HG03378 (cell line): ENCODE measurements around the gene TACC2.

Experiments used
- ATAC-seq: cut with Tn5 transposase; IDR thresholded peaks from one replicate; pipeline ENCODE4 v1.9.1; 2021; ENCODE audit warnings: mild to moderate bottlenecking, moderate library complexity; ENCODE audit not compliant: unreplicated experiment

Gene TACC2

GRCh38 chr10:122029499-122030199, 40.7 kb downstream of the TACC2 start:
- ATAC-seq, result no peak

- no peak for ATAC-seq
These were observed 41.2 kb downstream of the TACC2 start for GRCh38 chr10:122030200-122030552.

DNA sequence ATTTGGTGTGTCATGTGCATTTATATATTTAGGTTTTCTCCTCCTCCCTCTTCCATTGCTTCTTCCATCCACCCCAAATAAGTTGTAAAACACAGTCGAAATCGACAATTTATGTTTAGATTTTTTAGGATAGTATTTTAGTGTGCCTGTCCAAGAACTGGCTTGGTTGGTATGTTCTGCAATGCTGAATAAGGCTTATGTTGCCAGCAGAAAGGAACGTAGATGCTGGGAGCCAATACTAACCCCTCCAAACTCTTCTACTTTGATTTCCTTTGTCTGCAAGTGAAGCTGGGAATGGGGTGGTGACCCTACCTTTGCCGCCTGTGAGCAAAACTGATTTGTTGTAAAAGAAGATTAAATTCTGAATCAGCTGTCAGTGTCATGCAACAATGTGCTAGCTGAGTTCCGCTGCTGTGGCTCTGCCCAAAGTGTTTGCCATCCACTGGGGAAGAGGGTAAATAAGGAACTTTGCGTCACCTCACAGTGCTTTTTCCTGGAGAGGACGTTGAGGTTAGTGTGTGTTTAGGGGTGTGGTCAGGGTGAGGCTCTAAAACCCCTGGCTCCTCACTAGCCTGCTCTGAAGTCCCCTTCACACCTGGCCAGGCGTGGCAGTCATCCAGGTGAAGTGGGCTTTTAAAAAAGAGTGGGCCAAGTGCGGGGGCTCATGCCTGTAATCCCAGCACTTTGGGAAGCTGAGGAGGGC, 44.4 kb downstream of the TACC2 start:
- no peak for ATAC-seq

GRCh38 chr10:122034149-122034756, 45.3 kb downstream of the TACC2 start:
- ATAC-seq, result no peak

DNA sequence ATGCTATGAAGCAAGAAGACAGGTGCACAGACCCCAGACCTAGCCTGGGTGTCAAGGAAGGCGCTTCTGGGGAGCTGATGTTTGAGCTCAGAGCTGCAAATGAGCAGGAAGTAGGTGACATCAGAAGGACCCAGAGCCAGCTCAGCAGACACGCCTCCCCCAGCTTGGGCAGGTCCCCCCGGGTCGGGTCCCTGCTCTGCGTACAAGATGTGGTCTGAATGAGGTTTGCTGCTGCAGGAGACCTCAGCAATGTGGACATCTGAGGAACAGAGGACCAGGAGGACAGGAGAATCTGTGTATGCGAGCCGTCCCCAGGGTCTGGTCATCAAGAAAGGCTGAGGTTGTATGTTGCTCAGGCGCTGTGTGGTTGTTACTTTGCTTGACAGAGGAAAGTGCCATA, 51.8 kb downstream of the TACC2 start:
- no peak for ATAC-seq

GRCh38 chr10:122042836-122043235, 53.9 kb downstream of the TACC2 start:
- no peak for ATAC-seq

DNA sequence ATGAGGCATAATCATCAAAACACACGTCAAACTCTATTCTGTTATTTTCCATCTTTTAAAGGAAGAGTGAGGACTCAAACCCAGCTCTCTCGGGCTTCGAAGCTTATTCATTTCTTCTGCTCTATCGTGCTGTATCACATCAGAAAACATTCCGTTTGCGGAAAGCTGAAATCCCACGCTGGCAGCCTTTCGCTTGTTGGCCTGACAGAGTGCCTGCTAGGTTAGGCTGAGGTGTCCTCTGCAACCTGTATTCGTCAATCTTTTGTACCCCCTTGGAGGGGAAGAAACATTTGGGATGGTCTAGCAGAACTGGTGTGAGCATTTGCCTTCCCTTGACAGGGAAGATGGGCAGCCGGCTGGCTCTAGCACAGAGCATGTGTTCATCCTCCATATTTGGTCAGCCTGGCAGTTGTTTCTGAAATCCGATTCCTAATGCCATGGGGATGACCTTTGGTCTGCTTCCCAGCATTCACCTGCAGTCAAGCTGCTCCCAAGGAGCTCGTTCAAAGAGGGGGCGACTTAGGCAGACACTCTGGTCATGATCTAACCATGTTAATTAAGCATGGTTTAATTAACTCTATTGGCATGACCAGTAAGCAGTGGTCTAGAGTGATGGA, 55.2 kb downstream of the TACC2 start:
- no peak for ATAC-seq

DNA sequence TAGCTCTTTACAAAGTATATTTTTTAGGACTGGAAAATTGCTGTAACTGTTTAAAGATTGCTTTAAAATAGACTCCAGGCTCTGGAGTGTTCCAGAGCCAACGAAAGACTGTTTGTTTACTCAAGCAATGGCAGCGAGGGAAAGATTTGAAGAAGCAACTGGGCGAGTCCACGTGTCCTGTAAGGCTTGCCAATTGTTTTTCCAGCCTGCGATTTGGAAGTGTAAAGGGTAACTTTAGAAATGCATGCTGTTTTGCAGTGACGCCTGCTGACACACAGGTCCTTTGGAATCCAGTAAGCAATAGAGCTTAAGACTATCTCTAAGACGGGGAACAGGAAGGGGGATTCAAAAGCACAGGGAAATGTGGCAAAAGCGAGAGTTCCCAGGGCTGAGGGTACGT, 55.8 kb downstream of the TACC2 start:
- ATAC-seq, result no peak

- ATAC-seq, result no peak
These were observed 56.2 kb downstream of the TACC2 start for GRCh38 chr10:122045212-122045611.

GRCh38 chr10:122047560-122047959, 58.6 kb downstream of the TACC2 start:
- no peak for ATAC-seq

GRCh38 chr10:122049076-122049475, 60.1 kb downstream of the TACC2 start:
- ATAC-seq, result no peak

- no peak for ATAC-seq
These were observed 61.3 kb downstream of the TACC2 start for GRCh38 chr10:122050311-122050710.

- ATAC-seq, result no peak
These were observed 61.8 kb downstream of the TACC2 start for GRCh38 chr10:122050811-122051210.

- no peak for ATAC-seq
These were observed 62.8 kb downstream of the TACC2 start for GRCh38 chr10:122051609-122052385.

DNA sequence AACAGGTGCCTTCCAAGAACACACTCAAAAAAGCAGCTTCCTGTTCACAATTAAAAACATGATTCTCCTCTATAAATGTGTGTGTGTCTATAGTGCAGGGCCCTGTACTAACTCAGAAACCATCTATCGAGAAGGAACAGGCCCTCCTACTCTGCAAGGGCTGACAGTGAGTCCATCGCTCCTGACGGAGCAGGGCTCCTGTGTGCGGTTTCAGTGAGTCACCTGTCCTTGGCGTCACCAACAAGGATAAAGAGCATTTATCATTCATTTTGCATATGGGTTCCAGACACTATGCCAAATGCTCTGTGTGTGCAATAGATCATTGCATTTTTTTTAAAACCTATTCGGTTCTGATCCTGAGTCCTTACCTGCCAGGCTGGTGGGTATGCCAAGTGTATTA, 63.7 kb downstream of the TACC2 start:
- ATAC-seq, result no peak

DNA sequence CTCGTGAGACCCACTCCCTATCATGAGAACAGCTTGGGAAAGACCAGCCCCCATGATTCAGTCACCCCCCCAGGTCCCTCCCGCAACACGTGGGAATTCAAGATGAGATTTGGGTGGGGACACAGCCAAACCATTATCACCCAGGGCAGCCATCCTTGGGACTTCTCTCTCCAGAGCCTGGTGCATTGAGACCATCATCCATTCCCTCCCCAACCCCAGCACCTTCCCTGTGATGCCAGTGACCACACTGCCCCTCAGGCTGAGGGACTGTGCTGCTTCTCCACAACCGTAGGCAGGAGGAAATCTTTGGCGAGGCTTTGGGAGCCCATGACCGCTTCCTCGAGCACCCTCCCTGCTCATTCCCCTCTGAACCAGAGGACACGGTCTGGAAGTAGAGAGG, 64.4 kb downstream of the TACC2 start:
- no peak for ATAC-seq

DNA sequence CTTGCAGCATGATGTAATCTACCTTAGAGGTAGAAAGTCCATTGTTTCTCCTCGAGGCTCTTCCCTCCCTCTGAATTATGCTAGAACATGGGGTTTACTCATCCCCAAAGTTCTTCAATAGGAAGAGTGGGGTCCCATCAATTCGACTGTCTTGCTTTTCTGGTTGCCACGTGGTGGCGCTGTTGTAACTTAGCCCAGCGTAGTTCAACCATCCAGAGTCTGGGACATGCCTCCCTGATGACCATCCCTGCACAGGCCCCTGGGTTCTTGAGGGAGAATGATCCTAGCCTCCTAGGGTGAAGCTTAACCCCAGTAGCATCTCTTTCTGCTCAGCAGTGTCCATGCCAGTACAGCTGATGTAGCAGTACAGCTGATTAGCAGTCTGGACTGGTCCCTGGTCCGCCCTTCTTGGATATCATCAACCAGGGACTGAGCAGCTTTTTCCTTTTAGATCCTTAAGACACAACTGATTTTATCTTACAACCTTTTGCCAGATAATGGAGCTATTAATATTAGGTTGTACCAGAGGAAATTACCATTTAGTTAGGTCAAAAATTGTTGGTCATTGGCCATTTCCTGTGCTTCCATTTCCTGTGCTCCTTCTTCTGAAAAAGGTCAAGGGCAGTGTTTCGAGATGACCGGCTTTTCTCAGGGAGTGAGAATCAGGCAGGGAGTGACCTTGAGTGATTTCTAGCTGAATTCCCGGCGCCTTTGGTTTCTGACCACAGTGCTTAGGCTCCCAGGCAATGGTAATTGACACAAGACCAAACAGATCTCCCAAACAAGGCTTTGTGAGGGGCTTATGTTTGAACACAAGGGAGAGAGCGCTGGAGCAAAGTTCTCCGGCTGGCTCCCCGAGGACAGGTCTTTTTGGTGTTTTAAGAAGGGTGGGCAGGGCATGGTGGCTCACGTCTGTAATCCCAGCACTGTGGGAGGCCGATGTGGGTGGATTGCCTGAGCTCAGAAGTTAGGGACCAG, 65.4 kb downstream of the TACC2 start:
- ATAC-seq, result no peak

- no peak for ATAC-seq
These were observed 66.3 kb downstream of the TACC2 start for GRCh38 chr10:122055252-122055651.

DNA sequence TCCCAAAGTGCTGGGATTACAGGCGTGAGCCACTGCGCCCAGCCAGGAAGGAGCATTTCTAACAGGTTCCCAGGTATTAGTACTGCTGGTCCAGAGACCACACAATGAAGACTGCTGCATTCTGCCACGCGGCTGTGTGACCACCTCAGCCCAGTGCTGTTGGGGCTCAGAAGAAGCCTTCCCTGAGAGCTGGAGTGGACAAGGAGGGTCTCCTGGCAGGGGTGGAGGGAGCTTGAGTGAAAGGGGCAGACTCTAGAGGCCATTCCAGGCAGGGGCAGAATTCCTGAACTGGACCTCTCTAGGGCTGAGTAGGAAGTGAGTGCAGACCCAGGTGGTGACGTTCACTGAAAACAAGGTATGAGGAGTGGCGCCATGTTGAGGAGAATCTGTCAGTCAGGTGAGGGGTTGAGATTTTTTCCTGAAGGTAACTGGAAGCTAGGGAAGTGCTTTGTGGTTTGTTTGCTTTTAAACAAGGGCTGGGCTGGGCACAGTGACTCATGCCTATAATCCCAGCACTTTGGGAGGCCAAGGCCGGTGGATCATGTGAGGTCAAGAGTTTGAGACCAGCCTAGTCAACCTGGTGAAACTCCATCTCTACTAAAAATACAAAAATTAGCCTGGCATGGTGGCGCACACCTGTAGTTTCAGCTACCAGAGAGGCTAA, 67.6 kb downstream of the TACC2 start:
- ATAC-seq, result no peak
